Measurements from ENCODE around the gene EVA1C.

- TF ChIP-seq CTCF (IDR thresholded peaks at IDR 0.05) (no peak), POLR2A (IDR thresholded peaks at IDR 0.05) (no peak)
Observed at GRCh38 chr21:32538147-32538792, 125.8 kb downstream of the EVA1C start.

All from lower leg skin (tissue), 3 donors.